DND-41 (cell line): ENCODE results near the gene MAP3K9.

ENCODE experiments used
- EZH2 ChIP-seq: IDR thresholded peaks from 3 replicates; pipeline ENCODE4 v1.6.1; 2012; ENCODE audit warnings: borderline replicate concordance, low read depth, mild to moderate bottlenecking, moderate library complexity, low read length, inconsistent platforms; ENCODE audit not compliant: severe bottlenecking
- TF ChIP-seq, protein P1 (sequence below): IDR thresholded peaks from 2 replicates; pipeline ENCODE4 v1.5.1; 2012; ENCODE audit warnings: borderline replicate concordance, low read length, moderate library complexity, mild to moderate bottlenecking; ENCODE audit not compliant: poor library complexity, severe bottlenecking; ENCODE audit errors: extremely low read depth

DNA sequence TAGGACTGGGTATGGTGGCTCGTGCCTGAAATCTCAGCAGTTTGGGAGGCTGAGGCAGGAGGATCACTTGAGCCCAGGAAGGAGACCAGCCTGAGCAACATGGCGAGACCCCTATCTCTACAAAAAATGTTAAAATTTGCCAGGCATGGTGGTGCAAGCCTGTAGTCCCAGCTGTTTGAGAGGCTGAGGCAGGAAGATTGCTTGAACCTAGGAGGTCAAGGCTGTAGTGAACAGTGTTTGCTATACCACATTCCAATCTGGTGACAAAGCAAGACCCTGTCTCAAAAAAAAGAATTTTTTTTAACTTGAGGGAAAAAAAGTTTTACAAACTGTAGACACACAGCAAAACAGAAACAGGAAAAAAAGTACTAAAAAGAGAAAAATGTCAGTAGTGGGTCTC lies 2.3 kb upstream of the MAP3K9 start:
- TF ChIP-seq, protein P1, sequence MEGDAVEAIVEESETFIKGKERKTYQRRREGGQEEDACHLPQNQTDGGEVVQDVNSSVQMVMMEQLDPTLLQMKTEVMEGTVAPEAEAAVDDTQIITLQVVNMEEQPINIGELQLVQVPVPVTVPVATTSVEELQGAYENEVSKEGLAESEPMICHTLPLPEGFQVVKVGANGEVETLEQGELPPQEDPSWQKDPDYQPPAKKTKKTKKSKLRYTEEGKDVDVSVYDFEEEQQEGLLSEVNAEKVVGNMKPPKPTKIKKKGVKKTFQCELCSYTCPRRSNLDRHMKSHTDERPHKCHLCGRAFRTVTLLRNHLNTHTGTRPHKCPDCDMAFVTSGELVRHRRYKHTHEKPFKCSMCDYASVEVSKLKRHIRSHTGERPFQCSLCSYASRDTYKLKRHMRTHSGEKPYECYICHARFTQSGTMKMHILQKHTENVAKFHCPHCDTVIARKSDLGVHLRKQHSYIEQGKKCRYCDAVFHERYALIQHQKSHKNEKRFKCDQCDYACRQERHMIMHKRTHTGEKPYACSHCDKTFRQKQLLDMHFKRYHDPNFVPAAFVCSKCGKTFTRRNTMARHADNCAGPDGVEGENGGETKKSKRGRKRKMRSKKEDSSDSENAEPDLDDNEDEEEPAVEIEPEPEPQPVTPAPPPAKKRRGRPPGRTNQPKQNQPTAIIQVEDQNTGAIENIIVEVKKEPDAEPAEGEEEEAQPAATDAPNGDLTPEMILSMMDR, result no peak
- TF ChIP-seq EZH2, result no peak
